K562 (cell line): ENCODE data around the gene DMWD. TPM values are rescaled to one million over a fixed set of nuclear protein-coding genes. Genes with fewer than 3 reads are reported as not detected.

Source experiments
- ATAC-seq: fragments of 200-7000 bp; cut with Tn5 transposase; 3 replicates; pipeline ENCODE4 v1.9.1; 2020; ENCODE audit warnings: moderate library complexity
- BruUV-seq: library from RNA; stranded (reverse); fragments of 400-500 nt; replicated peaks from 2 replicates; lab custom pipeline; 2021; lab: Mats Ljungman, UMichigan
- CTCF ChIA-PET: fragments of 300-600 bp; formaldehyde crosslinking; extraction: SDS; loops from one replicate; lab custom pipeline; 2021; ENCODE audit warnings: low intra/inter-chr PET ratio; lab: Yijun Ruan, JAX
- POLR2A ChIA-PET: fragments of 300-600, 350-650 bp; sonication (Branson Sonifier 250); formaldehyde crosslinking; extraction: SDS; loops from one replicate; lab custom pipeline; 2021; ENCODE audit warnings: antibody characterized with exemption, inconsistent platforms; lab: Yijun Ruan, JAX
- DNase-seq, 4 experiments: peaks; one replicate each; pipeline versions ENCODE4 v3.0.0 to v3.0.0-alpha.2; 2011 to 2018; ENCODE audit warnings: low spot score in 3 of 4, mixed read lengths in 3 of 4; ENCODE audit errors: extremely low read depth in 1 of 4
- FAIRE-seq: peaks from 2 replicates; lab custom pipeline; 2011; peaks lifted over from hg19 to GRCh38; lab: Jason Lieb, UNC
- H2AFZ ChIP-seq: 2 replicates; pipeline ENCODE4 v1.6.0; 2011; ENCODE audit warnings: low read depth, low read length, control low read depth, inconsistent platforms
- H3K27ac ChIP-seq: fragments of 200-600 bp; 3 replicates; pipeline ENCODE4 v1.8.0; 2011; ENCODE audit warnings: low read depth, mild to moderate bottlenecking, control low read depth, inconsistent platforms, low read length, moderate library complexity, mixed read lengths; ENCODE audit errors: extremely low read depth
- H3K27me3 ChIP-seq, 2 experiments: fragments of 300-600 bp in 1 of 2; 2 replicates in 1 of 2; 3 replicates in 1 of 2; pipeline versions ENCODE4 v1.6.0 to v1.8.0; 2011; ENCODE audit warnings: inconsistent platforms in 2 of 2, low read length in 2 of 2, mild to moderate bottlenecking in 1 of 2, mixed read lengths in 1 of 2, moderate library complexity in 1 of 2; ENCODE audit not compliant: control insufficient read depth in 2 of 2, insufficient read depth in 2 of 2
- H3K36me3 ChIP-seq: fragments of 300-600 bp; 3 replicates; pipeline ENCODE4 v1.8.0; 2011; ENCODE audit warnings: mild to moderate bottlenecking, low read length, inconsistent platforms; ENCODE audit not compliant: control insufficient read depth, insufficient read depth
- H3K4me1 ChIP-seq, 2 experiments: fragments of 200-600 bp in 1 of 2; replicated peaks in 1 of 2; 2 replicates in 1 of 2; 3 replicates in 1 of 2; pipeline versions ENCODE4 v1.5.1 to v1.8.0; 2011; ENCODE audit warnings: inconsistent platforms in 2 of 2, low read length in 2 of 2, mild to moderate bottlenecking in 1 of 2, mixed read lengths in 1 of 2, moderate library complexity in 1 of 2; ENCODE audit not compliant: control insufficient read depth in 2 of 2, insufficient read depth in 2 of 2
- H3K4me2 ChIP-seq: 2 replicates; pipeline ENCODE4 v1.6.1; 2011; ENCODE audit warnings: low read length, control low read depth, inconsistent platforms, mixed read lengths; ENCODE audit not compliant: insufficient read depth
- H3K4me3 ChIP-seq: fragments of 200-600 bp; sonication (generic), shearing (Covaris generic); 2 replicates; pipeline ENCODE4 v1.5.1; 2016; ENCODE audit warnings: control low read depth, inconsistent platforms
- H3K79me2 ChIP-seq: fragments of 200-600 bp; 3 replicates; pipeline ENCODE4 v1.8.0; 2011; ENCODE audit warnings: low read length, inconsistent platforms; ENCODE audit not compliant: control insufficient read depth, insufficient read depth
- H3K9ac ChIP-seq, 2 experiments: 2 replicates each; pipeline versions ENCODE4 v1.6.0 to v1.6.1; 2011; ENCODE audit warnings: low read depth in 2 of 2, low read length in 2 of 2, control low read depth in 1 of 2, inconsistent platforms in 1 of 2, mild to moderate bottlenecking in 1 of 2, mixed read lengths in 1 of 2; ENCODE audit not compliant: insufficient read depth in 1 of 2
- H3K9me1 ChIP-seq: one replicate; pipeline ENCODE4 v1.6.0; 2011; ENCODE audit warnings: inconsistent platforms, mild to moderate bottlenecking, low read length, moderate library complexity; ENCODE audit not compliant: control insufficient read depth, insufficient read depth
- H3K9me3 ChIP-seq: replicated peaks from 2 replicates; pipeline ENCODE4 v1.5.1; 2011; ENCODE audit warnings: low read depth, low read length, inconsistent platforms; ENCODE audit not compliant: control insufficient read depth, insufficient read depth
- H4K20me1 ChIP-seq: replicated peaks from 2 replicates; pipeline ENCODE4 v1.6.1; 2011; ENCODE audit warnings: low read length, inconsistent platforms, mixed read lengths; ENCODE audit not compliant: control insufficient read depth, insufficient read depth
- CSDE1 ChIP-seq, 2 experiments: fragments of 450-650 bp; IDR thresholded peaks; 2 replicates each; pipeline ENCODE4 v1.6.1; 2016; ENCODE audit warnings: mild to moderate bottlenecking in 1 of 2
- FIP1L1 ChIP-seq: fragments of 200-400 bp; formaldehyde crosslinking; IDR thresholded peaks from 2 replicates; pipeline ENCODE4 v1.6.1; 2018; ENCODE audit warnings: mild to moderate bottlenecking, low read depth, low read length; ENCODE audit not compliant: poor library complexity, severe bottlenecking
- MTA3 ChIP-seq: fragments of 450-650 bp; formaldehyde crosslinking; IDR thresholded peaks from 2 replicates; pipeline ENCODE4 v1.6.1; 2017; ENCODE audit warnings: mild to moderate bottlenecking, borderline replicate concordance
- NR1H2 ChIP-seq: sonication (generic); formaldehyde crosslinking; IDR thresholded peaks from 2 replicates; pipeline ENCODE4 v1.4.0; 2020; ENCODE audit warnings: mild to moderate bottlenecking, missing genetic modification reagents
- ZNF436 ChIP-seq: fragments of 250-450, 450-650 bp; sonication (Bioruptor Pico); formaldehyde crosslinking; IDR thresholded peaks from 2 replicates; pipeline ENCODE4 v1.7.0; 2020; ENCODE audit warnings: mild to moderate bottlenecking
- ZNF561 ChIP-seq: fragments of 450-650 bp; formaldehyde crosslinking; conservative IDR thresholded peaks from 2 replicates; pipeline ENCODE4 v1.4.0; 2020; ENCODE audit warnings: mild to moderate bottlenecking, moderate library complexity
- ZNF696 ChIP-seq: fragments of 250-450 bp; sonication (Bioruptor Pico); conservative IDR thresholded peaks from 2 replicates; pipeline ENCODE4 v1.4.0; 2020; ENCODE audit warnings: mild to moderate bottlenecking, moderate library complexity
- ZZZ3 ChIP-seq: fragments of 450-650 bp; IDR thresholded peaks from 2 replicates; pipeline ENCODE4 v1.6.1; 2016; ENCODE audit warnings: antibody characterized with exemption, mild to moderate bottlenecking, moderate library complexity
- WGBS: fragments of 100-300 bp; shearing (Covaris generic); methylation state at CpG from one replicate; pipeline ENCODE4 v1.1.6; 2016; ENCODE audit warnings: low coverage, mixed read lengths; ENCODE audit not compliant: insufficient coverage; ENCODE audit errors: missing lambda C conversion rate; 5-methylcytosine and 5-hydroxymethylcytosine counted together
- in situ Hi-C: fragments of 300-500 bp; cut with MboI; formaldehyde crosslinking; loops from 4 replicates; pipeline ENCODE4 v1.15.0; 2018; ENCODE audit warnings: inconsistent platforms, mixed read lengths
- intact Hi-C: fragments of 100-400 bp; cut with micrococcal nuclease; formaldehyde crosslinking; loops from 2 replicates; pipeline ENCODE4 v1.14.2; 2022
- polyA plus RNA-seq, 8 experiments: library from polyadenylated mRNA; depleted of rRNA in 4 of 8; stranded (reverse) in 5 of 8; unstranded in 3 of 8; fragments of >200 nt; fragmentation: Nextera tagmentation in 2 of 8; fragmentation: Illumina TruSeq in 1 of 8; extraction: Ambion mirVana in 2 of 8; extraction: Trizol in 1 of 8; gene quantifications; 2 replicates each; pipeline versions ENCODE4 v1.2.1 to v1.2.3, GENCODE V29; 2011 to 2014; ENCODE audit warnings: inconsistent platforms in 1 of 8, missing spikeins in 1 of 8
- total RNA-seq, 7 experiments: library from RNA; depleted of rRNA in 6 of 7; stranded (reverse); fragments of >200 nt in 6 of 7; fragmentation: Illumina TruSeq in 2 of 7; extraction: Trizol in 2 of 7; gene quantifications; 2 replicates each; pipeline versions ENCODE4 v1.2.1 to v1.2.3, GENCODE V29; 2011 to 2021; ENCODE audit warnings: low replicate concordance in 1 of 7
- TF ChIP-seq, protein P1 (sequence below), 2 experiments: fragments of 450-650 bp; IDR thresholded peaks; 2 replicates each; pipeline ENCODE4 v1.6.1; 2018; ENCODE audit warnings: mild to moderate bottlenecking in 2 of 2, low read depth in 1 of 2; ENCODE audit not compliant: partially characterized antibody in 2 of 2
- TF ChIP-seq, protein P2 (sequence below): fragments of 450-650 bp; conservative IDR thresholded peaks from 2 replicates; pipeline ENCODE4 v1.6.1; 2016; ENCODE audit warnings: missing genetic modification characterization, low read depth, mild to moderate bottlenecking, control low read depth, missing compliant biosample characterization
- TF ChIP-seq, protein P3 (sequence below), 2 experiments: fragments of 450-650 bp; IDR thresholded peaks; 2 replicates each; pipeline ENCODE4 v1.6.1; 2016

Gene DMWD
- total and polyA plus RNA-seq, 9 of the 15 experiments (the other 6 are each of a cell fraction or from before 2014, with no cell fraction given) = 4.7 to 54.6 (median 19.0) TPM

DNA sequence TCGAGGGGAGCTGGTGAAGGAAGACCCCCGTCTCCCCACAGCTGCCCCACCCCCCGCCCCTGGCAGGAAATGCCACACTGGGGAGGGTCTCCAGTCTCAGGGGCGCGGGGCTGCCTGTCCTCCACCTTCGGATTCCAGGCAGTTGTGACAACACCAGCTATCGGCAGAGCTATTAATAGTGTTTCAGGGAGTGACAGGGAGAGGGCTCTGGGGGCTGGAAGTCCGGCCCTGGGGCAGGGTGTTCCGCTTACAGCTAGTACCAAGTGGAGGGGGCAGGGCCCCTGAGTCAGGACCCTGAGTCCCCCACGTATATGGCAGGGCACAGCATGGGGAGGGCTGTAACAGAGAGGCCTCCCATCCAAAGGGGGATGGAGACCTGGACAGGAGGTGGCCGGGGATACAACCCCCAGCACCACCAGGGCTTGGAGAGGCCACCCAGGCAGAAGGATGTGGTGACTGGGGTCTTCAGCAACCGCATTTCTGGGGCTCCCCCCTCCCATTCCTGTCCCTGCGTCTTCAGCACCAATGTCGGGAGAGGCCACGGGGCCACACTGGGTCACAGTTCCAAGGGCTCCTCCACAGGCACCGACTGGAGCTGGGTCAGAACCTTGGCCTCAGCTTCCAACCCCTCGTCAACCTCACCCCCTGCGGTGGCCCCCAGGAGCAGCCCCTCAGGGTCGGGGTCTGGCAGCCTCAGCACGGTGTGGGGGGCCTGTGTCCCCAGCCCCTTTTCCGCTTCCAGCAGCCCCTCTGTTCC, 27.5 kb downstream of the DMWD start:
- POLR2A ChIA-PET = interaction anchor here (0.6 to 1.0 kb wide), 3 partner anchors 9 to 577 kb away, joined by 3 to 4 read pairs (median 3); no protein-coding TSS in a partner anchor
- ATAC-seq (no peak), FAIRE-seq (no peak), DNase-seq (no peak)
- BruUV-seq = TSS peak; percentile 27
- Histone ChIP-seq H3K9ac (no peak overlapping the region; a peak in 1 of 4 replicates), H2AFZ (no peak overlapping the region), H3K27me3 (no peaks in the 10 kb centered on the region), H3K4me1 (peaks cover 6 to 79% of the 10 kb centered on the region in 2 experiments; a peak in 4 of 5 replicates), H3K4me3 (no peak overlapping the region), H3K36me3 (no peaks in the 10 kb centered on the region; the same call in 2 of the 3 replicates), H4K20me1 (no peaks in the 10 kb centered on the region), H3K9me3 (no peaks in the 10 kb centered on the region), H3K27ac (no peak overlapping the region), H3K79me2 (peaks cover 17% of the 10 kb centered on the region; the same call in 2 of the 3 replicates), H3K4me2 (no peak overlapping the region), H3K9me1 (no peaks in the 10 kb centered on the region)
- WGBS = 70% methylated on average over 12 of the region's 21 CpGs
- intact Hi-C loops (no loop called here), in situ Hi-C loops (no loop called here)
- CTCF ChIA-PET = no interaction called here
- TF ChIP-seq CSDE1 (IDR thresholded peaks at IDR 0.05) = no peak
- TF ChIP-seq MTA3 = no peak
- no peak for TF ChIP-seq ZZZ3
- no peak for TF ChIP-seq ZNF436
- TF ChIP-seq ZNF561 (CRISPR knock-in tag) = no peak
- TF ChIP-seq, protein P1, sequence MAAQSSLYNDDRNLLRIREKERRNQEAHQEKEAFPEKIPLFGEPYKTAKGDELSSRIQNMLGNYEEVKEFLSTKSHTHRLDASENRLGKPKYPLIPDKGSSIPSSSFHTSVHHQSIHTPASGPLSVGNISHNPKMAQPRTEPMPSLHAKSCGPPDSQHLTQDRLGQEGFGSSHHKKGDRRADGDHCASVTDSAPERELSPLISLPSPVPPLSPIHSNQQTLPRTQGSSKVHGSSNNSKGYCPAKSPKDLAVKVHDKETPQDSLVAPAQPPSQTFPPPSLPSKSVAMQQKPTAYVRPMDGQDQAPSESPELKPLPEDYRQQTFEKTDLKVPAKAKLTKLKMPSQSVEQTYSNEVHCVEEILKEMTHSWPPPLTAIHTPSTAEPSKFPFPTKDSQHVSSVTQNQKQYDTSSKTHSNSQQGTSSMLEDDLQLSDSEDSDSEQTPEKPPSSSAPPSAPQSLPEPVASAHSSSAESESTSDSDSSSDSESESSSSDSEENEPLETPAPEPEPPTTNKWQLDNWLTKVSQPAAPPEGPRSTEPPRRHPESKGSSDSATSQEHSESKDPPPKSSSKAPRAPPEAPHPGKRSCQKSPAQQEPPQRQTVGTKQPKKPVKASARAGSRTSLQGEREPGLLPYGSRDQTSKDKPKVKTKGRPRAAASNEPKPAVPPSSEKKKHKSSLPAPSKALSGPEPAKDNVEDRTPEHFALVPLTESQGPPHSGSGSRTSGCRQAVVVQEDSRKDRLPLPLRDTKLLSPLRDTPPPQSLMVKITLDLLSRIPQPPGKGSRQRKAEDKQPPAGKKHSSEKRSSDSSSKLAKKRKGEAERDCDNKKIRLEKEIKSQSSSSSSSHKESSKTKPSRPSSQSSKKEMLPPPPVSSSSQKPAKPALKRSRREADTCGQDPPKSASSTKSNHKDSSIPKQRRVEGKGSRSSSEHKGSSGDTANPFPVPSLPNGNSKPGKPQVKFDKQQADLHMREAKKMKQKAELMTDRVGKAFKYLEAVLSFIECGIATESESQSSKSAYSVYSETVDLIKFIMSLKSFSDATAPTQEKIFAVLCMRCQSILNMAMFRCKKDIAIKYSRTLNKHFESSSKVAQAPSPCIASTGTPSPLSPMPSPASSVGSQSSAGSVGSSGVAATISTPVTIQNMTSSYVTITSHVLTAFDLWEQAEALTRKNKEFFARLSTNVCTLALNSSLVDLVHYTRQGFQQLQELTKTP (IDR thresholded peaks at IDR 0.05; ENCODE audit: low read depth in 1 of 2, partially characterized antibody in 2 of 2) = no peak
- TF ChIP-seq, protein P2, sequence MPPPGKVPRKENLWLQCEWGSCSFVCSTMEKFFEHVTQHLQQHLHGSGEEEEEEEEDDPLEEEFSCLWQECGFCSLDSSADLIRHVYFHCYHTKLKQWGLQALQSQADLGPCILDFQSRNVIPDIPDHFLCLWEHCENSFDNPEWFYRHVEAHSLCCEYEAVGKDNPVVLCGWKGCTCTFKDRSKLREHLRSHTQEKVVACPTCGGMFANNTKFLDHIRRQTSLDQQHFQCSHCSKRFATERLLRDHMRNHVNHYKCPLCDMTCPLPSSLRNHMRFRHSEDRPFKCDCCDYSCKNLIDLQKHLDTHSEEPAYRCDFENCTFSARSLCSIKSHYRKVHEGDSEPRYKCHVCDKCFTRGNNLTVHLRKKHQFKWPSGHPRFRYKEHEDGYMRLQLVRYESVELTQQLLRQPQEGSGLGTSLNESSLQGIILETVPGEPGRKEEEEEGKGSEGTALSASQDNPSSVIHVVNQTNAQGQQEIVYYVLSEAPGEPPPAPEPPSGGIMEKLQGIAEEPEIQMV (tag) = no peak
- TF ChIP-seq, protein P3, sequence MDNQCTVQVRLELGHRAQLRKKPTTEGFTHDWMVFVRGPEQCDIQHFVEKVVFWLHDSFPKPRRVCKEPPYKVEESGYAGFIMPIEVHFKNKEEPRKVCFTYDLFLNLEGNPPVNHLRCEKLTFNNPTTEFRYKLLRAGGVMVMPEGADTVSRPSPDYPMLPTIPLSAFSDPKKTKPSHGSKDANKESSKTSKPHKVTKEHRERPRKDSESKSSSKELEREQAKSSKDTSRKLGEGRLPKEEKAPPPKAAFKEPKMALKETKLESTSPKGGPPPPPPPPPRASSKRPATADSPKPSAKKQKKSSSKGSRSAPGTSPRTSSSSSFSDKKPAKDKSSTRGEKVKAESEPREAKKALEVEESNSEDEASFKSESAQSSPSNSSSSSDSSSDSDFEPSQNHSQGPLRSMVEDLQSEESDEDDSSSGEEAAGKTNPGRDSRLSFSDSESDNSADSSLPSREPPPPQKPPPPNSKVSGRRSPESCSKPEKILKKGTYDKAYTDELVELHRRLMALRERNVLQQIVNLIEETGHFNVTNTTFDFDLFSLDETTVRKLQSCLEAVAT (IDR thresholded peaks at IDR 0.05) = no peak
- no peak for TF ChIP-seq ZNF696 (CRISPR knock-in tag)
- no peak for TF ChIP-seq FIP1L1
- TF ChIP-seq NR1H2 (CRISPR knock-in tag) = no peak
